NCI-H2227 (cell line): Measurements from ENCODE around the gene ARL6IP6.

Experiments used
- DNase-seq: peaks from one replicate; lab custom pipeline; 2025; ENCODE audit not compliant: unreplicated experiment; lab: John Stamatoyannopoulos, UW

The ARL6IP6 gene

DNA sequence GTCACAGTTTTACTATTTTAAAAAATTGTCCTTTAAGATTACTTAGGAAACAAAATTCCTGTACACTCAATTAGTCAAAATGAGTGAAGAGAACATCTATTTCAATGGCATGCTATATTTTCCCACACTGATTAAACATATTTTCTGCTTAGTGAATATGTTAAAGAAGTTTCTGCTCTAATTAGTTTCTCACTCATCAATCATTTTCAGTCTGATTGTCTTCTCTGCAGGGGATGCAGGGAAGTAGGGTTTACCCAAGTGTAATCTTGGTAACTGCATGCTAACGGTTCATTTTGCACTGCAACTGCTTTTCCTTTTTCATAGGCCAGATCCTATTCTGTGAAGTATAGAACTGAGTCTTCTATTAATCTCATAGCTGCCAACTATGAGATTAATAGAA, 78.5 kb downstream of the ARL6IP6 start:
- no peak for DNase-seq

DNA sequence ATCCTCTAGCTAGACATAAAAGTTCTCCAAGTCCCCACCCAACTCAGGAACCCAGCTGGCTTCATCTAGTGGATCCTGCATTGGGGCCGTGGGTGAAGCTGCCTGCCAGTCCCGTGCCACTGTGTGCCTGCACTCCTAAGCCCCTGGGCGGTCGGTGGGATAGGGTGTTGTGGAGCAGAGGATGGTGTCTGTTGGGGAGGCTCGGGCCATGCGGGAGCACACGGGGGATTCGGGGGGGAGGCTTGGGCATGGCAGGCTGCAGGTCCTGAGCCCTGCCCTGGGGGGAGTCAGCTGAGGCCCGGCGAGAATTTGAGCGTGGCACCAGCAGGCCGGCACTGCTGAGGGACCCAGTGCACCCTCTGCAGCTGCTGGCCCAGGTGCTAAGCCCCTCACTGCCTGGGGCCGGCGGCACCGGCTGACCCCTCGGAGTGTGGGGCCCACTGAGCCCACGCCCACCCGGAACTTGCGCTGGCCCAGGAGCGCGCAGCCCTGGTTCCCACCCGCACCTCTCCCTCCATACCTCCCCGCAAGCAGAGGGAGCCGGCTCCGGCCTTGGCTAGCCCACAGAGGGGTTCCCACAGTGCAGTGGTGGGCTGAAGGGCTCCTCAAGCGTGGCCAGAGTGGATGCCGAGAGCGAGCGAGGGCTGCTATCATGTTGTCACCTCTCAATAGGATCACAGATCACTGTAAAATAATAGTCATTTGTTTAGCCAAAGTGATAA, 86.4 kb downstream of the ARL6IP6 start:
- DNase-seq, result no peak

DNA sequence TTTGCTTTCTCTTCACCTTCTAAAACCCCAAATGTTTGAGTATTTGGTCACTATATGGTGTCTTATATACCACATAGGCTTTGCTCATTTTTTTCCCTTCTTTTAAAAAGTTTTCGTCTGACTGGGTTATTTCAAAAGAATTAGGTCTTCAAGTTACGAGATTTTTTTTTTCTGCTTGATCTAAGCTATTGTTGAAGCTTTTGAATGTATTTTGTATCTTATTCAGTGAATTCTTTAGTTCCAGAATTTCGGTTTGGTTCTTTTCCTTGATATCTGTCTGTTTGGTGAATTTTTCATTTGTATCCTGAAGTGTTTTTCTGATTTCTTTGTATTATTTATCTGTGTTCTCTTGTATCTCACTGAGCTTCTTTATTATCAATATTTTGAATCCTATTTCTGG, 93.5 kb downstream of the ARL6IP6 start:
- DNase-seq, result no peak
